Adipose tissue (tissue), 3 donors: Measurements from ENCODE around the gene HUS1. TPM values are rescaled to one million over a fixed set of nuclear protein-coding genes. Genes with fewer than 3 reads are reported as not detected.
"Not testable (repeated sequence)": the region's sequence is repeated elsewhere in the genome, so short reads cannot be mapped to it uniquely, and the experiment has no call there.

Source experiments
- H3K27ac ChIP-seq: one replicate; pipeline ENCODE4 v1.5.1; 2013; ENCODE audit warnings: low read depth, low read length
- WGBS, 3 donors: extraction: QIAGEN DNeasy Blood & Tissue Kit; methylation state at CpG; one replicate each; pipeline ENCODE4 v1.1.7; 2013; 5-methylcytosine and 5-hydroxymethylcytosine counted together
- polyA plus RNA-seq, 3 donors: library from polyadenylated mRNA; stranded (reverse); fragments of 200-250 nt; gene quantifications; one replicate each; pipeline ENCODE4 v1.2.3, GENCODE V29; 2013
- donor health status: healthy with polysubstance abuse.
- donor health status: Bipolar disorder and iron deficiency.
- donor health status: healthy.

The HUS1 gene
- polyA plus RNA-seq, 3 donors = 9.1 to 12.6 (median 11.4) TPM

DNA sequence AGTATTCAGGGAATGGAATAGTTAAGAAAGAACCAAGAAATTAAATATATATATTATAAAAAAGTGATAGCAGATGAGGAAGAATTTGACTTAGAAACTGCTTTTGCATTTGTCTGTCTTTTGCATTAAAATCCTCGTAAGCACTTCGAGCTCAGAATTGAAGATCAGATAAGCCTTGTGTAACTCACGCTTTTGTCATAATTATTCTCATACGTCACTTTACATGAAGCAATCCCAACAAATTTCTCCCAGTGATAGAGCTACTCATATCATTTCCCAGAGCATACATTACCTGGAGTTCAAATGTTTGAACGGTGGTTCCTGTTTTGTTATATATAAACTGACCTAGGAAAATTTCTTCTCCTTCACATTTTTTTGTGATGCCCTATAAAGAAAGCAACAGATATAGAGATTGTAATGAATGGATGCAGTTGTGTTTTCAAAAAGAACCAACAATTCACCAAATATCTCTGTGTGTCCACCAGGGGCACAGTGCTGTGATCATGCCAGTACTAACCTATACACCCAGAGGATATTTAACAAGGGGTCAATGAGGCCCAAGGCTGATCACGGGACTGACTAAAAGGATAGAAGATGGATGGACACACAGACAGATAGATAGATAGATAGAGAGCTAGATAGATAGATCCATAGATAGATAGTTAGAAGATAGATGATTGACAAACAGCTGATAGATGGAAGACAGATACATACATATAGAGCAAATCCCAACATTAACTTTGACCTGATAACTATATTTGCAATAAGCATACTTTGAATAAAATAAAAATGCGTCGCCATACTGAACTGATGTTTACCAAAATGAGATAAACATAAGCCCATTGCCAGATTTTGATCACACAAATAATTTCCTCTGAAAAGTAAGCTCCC is 9.3 kb upstream of the HUS1 start:
- 69 to 87% (median 80%) methylated on average over 8 of the region's 8 CpGs for WGBS, 3 donors
- no peak overlapping the region for H3K27ac ChIP-seq

GRCh38 chr7:47982610-47983009 is 3.2 kb upstream of the HUS1 start:
- H3K27ac ChIP-seq = no peak overlapping the region
- 23 to 65% (median 60%) methylated on average over 2 of the region's 2 CpGs for WGBS, 3 donors

DNA sequence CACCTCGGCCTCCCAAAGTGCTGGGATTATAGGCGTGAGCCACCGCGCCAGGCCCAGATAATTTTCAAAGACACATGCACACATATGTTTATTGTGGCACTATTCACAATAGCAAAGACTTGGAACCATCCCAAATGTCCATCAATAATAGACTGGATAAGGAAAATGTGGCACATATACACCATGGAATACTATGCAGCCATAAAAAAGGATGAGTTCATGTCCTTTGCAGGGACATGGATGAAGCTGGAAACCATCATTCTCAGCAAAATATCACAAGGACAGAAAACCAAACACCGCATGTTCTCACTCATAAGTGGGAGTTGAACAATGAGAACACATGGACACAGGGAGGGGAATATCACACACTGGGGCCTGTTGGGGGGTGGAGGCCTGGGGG is 1.2 kb upstream of the HUS1 start:
- 97 to 99% (median 99%) methylated on average over 4 of the region's 5 CpGs for WGBS, 3 donors
- H3K27ac ChIP-seq = not testable (repeated sequence)

DNA sequence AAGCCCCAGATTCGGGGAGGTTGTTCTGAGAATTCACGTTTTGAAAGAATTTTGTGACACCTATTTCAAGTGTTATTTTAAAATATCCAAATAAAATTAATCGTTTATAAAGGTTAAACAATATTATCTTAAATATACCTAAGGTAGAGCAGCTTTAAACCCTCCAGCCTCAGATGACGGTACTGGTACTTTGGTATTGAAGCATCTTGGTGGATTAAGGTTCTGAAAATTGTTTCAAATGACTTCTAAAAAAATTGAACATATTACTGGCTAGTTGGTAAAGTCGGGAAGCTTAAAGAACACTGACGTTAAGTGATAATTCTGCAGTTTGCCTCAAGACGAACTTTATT is 392 bp upstream of the HUS1 start:
- 23 to 40% (median 36%) methylated on average over 7 of the region's 7 CpGs for WGBS, 3 donors

GRCh38 chr7:47978790-47979144 is 648 bp downstream of the HUS1 start:
- 2 to 10% (median 8%) methylated on average over 4 of the region's 4 CpGs for WGBS, 3 donors
- no peak overlapping the region for H3K27ac ChIP-seq

More for the DNA sequence above, 392 bp upstream of the HUS1 start:
- H3K27ac ChIP-seq = no peak overlapping the region

DNA sequence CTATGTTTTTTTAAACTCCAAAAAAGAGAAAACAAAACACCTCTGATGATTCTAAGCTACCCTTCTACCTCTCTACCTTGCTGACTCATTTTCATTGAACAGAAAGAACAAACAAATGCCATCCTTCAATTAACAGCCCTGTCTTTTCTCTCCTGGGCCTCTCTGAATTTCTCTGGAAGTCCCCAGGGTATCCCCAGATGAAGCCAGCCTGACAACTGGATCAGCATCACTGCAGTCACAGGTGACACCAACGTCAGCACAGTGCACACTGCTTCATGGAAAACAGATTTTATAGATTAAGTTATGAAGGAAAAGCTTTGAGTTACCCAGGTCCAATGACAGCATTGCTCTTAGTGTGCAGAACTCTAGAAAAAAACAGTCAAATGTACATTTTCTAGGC is 5.7 kb downstream of the HUS1 start:
- WGBS, 3 donors = 65 to 82% (median 80%) methylated on average over 1 of the region's 1 CpG
- H3K27ac ChIP-seq = no peak overlapping the region

DNA sequence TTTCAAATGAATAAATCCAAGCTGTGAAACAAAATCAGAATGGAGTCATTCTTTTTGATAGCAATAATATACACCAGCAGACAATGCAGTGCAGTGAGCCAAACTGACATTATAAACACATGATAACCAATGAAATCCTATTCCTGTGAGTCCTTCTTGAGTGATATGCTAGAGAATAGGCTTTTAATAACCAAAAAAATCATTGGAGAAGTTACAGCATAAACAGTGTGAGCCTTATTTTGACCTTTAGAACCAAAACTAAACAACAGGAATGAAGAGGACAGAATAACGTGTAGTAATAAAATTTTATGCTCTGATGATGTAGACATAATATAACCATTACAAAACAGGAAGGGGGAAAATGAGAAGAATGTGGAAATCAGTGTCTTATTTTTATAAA is 8.7 kb downstream of the HUS1 start:
- H3K27ac ChIP-seq = no peak overlapping the region
- WGBS, 3 donors = 17 to 56% (median 33%) methylated on average over 1 of the region's 1 CpG

DNA sequence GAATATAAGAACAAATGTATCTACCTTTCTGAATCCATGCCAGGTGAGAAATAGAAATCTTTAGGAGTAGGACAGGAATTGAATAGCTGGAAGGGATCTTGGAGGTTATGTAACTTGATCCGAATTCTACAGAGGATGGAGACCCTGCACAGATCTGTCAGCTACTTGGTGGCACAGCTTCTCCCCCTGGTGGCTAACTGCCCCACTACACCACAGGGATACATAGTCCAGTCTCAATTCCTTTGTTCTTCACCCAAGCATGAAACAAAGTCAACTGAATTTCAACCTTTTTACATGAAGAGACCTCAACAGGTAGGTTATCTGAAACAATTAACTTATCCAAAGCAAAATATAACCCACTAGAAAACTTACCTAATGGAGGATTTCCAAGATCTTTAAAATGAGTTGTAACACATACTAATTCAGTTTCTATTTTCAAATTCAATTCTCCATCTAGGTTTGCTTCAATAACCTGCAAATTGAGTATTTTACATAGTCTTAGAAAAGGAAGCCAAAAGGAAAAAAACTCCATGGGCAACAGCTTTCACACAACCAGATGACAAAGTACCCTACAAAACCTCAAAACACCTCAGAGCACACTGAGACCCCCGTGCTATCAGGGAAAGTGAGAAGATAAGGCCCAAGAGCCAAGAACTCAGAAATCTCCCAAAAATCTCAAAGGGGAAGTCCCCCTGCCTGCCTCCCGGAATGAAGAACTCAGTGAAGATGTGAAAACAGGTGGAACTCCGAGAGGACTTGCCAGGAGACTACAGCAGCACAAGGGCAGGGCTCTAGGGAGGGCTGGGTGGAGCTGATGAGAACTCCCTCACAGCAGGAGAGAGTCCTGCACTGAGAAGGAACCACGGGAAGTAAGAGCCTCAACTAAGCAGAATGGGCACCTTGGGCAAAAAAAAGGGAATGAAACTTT is 10.3 kb downstream of the HUS1 start:
- H3K27ac ChIP-seq = no peak overlapping the region
- WGBS, 3 donors = 54 to 77% (median 66%) methylated on average over 5 of the region's 5 CpGs

GRCh38 chr7:47967708-47968107 is 11.7 kb downstream of the HUS1 start:
- H3K27ac ChIP-seq = no peak overlapping the region
- 87 to 90% (median 90%) methylated on average over 2 of the region's 2 CpGs for WGBS, 3 donors

DNA sequence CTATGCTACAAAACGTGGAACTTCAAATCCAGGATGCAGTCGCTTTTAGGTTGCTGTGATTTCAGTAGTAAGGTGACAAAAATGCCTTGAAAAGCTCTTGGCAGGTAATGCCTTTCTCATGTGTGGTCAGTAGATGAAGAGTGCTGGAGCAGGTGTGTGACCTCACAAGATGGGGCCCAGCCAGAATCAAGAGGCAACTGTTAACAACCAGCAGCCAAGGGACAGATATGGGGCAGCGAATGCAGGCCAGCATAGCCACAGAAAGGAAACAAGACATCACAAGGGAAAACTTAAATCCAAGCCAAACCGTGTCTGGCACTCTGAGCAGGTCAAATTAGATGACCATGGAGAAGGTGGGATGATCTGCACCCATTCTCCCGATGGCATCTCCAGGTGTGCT is 12.3 kb downstream of the HUS1 start:
- 90 to 95% (median 95%) methylated on average over 5 of the region's 5 CpGs for WGBS, 3 donors
- H3K27ac ChIP-seq = no peak overlapping the region

DNA sequence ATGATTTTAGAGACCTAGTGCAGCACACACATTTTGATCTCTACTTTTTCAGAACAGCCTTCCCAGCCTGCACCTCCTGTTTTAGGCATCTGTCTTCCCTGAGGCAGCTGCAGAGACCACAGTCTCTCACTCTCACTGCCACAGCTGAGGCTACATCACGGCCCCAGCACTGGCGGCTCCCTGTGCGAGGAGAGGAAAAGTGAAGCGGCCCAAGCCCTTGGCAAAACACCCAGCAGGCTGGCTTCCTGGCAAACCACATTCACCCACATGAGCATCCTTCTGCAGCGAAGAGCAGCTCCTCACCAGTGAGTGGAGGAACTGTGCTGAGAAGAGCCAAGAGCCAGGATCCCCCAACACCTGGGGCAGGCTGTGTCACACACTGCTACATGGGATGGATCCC is 14.0 kb downstream of the HUS1 start:
- no peak overlapping the region for H3K27ac ChIP-seq
- 77 to 96% (median 83%) methylated on average over 5 of the region's 5 CpGs for WGBS, 3 donors

DNA sequence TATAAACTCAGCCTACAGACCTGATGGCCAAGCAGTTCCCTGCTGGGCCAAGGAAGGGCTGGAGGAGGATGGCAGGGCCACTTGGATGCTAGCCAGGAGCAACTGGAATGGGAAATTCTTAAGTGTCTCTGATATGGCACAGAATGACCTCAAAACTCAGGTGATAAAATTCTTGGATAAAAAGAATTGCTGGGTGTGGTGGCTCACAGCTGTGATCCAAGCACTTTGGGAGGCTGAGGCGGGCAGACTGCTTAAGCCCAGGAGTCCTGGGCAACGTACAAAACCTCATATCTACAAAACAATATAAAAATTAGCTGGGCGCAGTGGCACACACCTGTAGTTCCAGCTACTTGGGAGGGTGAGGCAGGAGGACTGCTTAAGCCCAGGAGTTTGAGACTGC is 17.2 kb downstream of the HUS1 start:
- H3K27ac ChIP-seq = no peak overlapping the region
- WGBS, 3 donors = 97 to 99% (median 97%) methylated on average over 3 of the region's 3 CpGs

DNA sequence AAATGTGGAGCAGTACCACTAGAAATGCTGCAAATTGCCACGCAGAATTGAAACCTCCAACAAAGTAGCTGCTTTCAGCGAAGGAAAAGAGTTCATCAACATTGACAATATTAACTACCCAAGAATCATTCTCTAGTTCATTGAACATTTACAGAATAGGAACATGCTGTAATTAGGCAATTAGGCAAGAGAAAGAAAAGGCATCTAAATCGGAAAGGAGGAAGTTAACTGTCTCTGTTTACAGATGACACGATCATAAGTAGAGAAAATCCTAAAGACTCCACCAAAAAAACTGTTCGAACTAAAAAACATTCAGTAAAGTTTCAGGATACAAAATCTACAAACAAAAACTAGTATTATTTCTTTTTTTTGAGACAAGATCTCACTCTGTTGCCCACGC is 22.3 kb downstream of the HUS1 start:
- no peak overlapping the region for H3K27ac ChIP-seq
- 74 to 78% (median 76%) methylated on average over 6 of the region's 6 CpGs for WGBS, 3 donors

DNA sequence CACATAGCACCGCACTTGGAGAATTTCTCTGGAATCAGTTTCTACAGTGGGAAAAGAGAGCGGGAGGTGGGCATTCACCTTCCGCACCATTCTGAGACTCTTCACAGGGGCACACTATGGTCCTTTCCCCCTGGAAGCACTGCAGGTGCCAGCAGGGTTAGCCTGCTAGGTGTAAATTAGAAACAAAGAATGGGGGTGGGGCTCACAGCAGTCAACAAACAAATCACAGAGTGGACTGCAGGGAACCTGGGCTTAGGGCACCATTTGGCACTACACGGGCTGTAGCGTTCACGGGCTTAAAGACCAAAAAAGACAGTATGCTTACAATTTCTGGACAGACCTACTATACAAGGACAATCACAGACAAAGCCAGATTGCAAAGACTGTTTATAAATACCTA is 23.2 kb downstream of the HUS1 start:
- whole genome bisulfite sequencing, 3 donors = 83 to 85% (median 85%) methylated on average over 6 of the region's 6 CpGs
- H3K27ac ChIP-seq = no peak overlapping the region

GRCh38 chr7:47954231-47954911 is 25.0 kb downstream of the HUS1 start:
- WGBS, 3 donors = 91 to 92% (median 92%) methylated on average over 4 of the region's 4 CpGs
- H3K27ac ChIP-seq = no peak overlapping the region

- H3K27ac ChIP-seq = no peak overlapping the region
- 86 to 95% (median 91%) methylated on average over 4 of the region's 4 CpGs for WGBS, 3 donors
Measured at GRCh38 chr7:47953822-47954221, 25.6 kb downstream of the HUS1 start.

GRCh38 chr7:47952224-47952623 is 27.2 kb downstream of the HUS1 start:
- no peak overlapping the region for H3K27ac ChIP-seq
- WGBS, 3 donors = 78 to 91% (median 85%) methylated on average over 4 of the region's 4 CpGs

DNA sequence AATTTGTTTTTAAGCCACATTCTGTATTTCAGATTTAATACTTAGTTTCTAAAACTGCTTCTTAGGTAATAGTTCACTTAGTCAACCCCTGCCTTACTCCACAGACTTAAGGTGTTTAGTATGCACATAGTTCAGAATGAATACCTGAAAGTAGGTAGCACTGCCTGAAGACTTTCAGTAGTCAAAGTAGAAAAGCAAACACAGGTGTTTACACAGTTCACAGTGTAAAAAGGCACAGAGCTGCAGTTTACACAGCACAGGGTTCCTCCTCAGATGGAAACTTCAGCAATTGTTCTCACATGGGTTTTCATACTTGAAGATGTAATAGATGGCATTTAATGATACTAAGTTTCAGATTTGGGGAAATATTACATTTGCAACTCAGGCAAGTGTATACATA is 28.0 kb downstream of the HUS1 start:
- no peak overlapping the region for H3K27ac ChIP-seq

DNA sequence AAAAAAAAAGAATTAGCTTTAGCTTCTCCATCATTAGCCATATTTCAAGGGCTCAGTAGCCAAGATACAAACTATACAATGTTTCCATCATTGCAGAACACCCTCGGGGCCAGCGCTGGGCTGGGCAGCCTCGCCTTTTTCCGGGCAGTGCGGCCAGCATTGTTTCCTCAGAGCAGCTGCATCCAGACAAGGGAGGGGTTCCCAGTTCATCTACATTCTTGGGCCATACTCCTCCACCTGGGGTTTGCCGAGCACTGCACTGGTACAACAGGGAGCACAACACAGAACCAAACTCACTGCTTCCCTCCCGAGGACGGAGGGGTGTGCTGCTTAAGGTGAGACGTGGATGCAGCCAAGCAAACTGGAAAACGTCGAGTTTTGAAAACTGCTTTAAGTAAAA is 28.7 kb downstream of the HUS1 start:
- no peak overlapping the region for H3K27ac ChIP-seq
- WGBS, 3 donors = 58 to 69% (median 66%) methylated on average over 11 of the region's 11 CpGs
